OCI-LY3 (cell line): Measurements from ENCODE around the gene STOML2.

ENCODE experiments used
- CTCF ChIP-seq: fragments of 200-600, 300-600 bp; sonication (generic); IDR thresholded peaks from 2 replicates; pipeline ENCODE4 v1.5.1; 2014; ENCODE audit warnings: antibody characterized with exemption, low read length, low read depth
- EZH2phosphoT487 ChIP-seq: fragments of 200-600 bp; shearing (Covaris generic); IDR thresholded peaks from 2 replicates; pipeline ENCODE4 v1.6.1; 2018; ENCODE audit warnings: antibody characterized with exemption, mixed run types, low read depth

DNA sequence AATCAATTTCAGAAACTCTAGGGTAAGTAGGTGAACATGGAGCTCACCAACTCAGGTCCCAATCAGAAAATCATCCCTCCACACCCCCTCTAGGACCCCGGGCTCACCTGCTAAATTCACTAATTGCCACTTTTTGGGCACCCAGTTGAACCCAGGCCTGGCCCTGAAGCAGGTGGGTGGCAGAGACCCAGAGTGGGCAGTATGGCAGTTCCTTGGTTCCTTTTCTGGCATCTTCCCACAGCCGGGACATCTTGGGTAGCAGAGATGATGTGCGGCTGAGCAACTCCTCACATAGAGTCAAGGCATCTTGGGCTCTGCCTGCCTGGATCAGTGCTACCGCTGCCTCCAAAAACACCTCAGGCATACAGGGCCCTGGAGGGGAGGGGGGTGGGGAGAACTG lies 27.6 kb downstream of the STOML2 start:
- TF ChIP-seq CTCF (no peak), EZH2phosphoT487 (no peak)
